Natural killer cell (primary cell): Measurements from ENCODE around the gene TRMT61A. TPM values are rescaled to one million over a fixed set of nuclear protein-coding genes. Genes with fewer than 3 reads are reported as not detected.

Experiments used
- ATAC-seq, 3 donors: fragments of 150-1000 bp in 2 of 3; fragments of 200-7000 bp in 1 of 3; cut with Tn5 transposase; 1 replicate in 1 of 3; 2 replicates in 2 of 3; pipeline ENCODE4 v1.10.0; 2021; ENCODE audit warnings: mild to moderate bottlenecking in 2 of 3, moderate library complexity in 2 of 3
- DNase-seq, 2 donors: peaks; one replicate each; pipeline versions ENCODE4 v3.0.0 to v3.0.0-alpha.2; 2013 to 2021; ENCODE audit warnings: mixed read lengths in 1 of 2
- H3K27ac ChIP-seq: one replicate; pipeline ENCODE4 v1.5.1; 2013; ENCODE audit warnings: mild to moderate bottlenecking, low read length
- H3K27me3 ChIP-seq: one replicate; pipeline ENCODE4 v1.6.1; 2013; ENCODE audit warnings: low read length; ENCODE audit not compliant: control insufficient read depth, insufficient read depth
- H3K36me3 ChIP-seq: one replicate; pipeline ENCODE4 v1.6.1; 2013; ENCODE audit warnings: low read length; ENCODE audit not compliant: control insufficient read depth, insufficient read depth
- H3K4me1 ChIP-seq: one replicate; pipeline ENCODE4 v1.6.1; 2013; ENCODE audit warnings: low read length; ENCODE audit not compliant: control insufficient read depth, insufficient read depth
- H3K4me3 ChIP-seq: one replicate; pipeline ENCODE4 v1.5.1; 2013; ENCODE audit warnings: low read length
- H3K9me3 ChIP-seq: one replicate; pipeline ENCODE4 v1.6.1; 2013; ENCODE audit warnings: low read length; ENCODE audit not compliant: control insufficient read depth, insufficient read depth
- H3K27ac Mint-ChIP-seq, 2 donors: one replicate each; pipeline ENCODE4 v1.8.0; 2022; ENCODE audit warnings: mild to moderate bottlenecking in 2 of 2, mixed read lengths in 2 of 2, moderate library complexity in 1 of 2
- H3K27me3 Mint-ChIP-seq, 2 donors: one replicate each; pipeline ENCODE4 v1.8.0; 2022; ENCODE audit warnings: low read depth in 2 of 2, mixed read lengths in 2 of 2
- H3K36me3 Mint-ChIP-seq: one replicate; pipeline ENCODE4 v1.8.0; 2022; ENCODE audit warnings: mixed read lengths
- H3K4me1 Mint-ChIP-seq, 2 donors: one replicate each; pipeline ENCODE4 v1.8.0; 2022; ENCODE audit warnings: mixed read lengths in 2 of 2
- H3K4me3 Mint-ChIP-seq: one replicate; pipeline ENCODE4 v1.8.0; 2022; ENCODE audit warnings: mild to moderate bottlenecking, moderate library complexity, mixed read lengths
- H3K9me3 Mint-ChIP-seq, 2 donors: one replicate each; pipeline ENCODE4 v1.8.0; 2022; ENCODE audit warnings: mixed read lengths in 2 of 2
- WGBS: methylation state at CpG from one replicate; pipeline ENCODE4 v1.1.7; 2013; ENCODE audit warnings: missing lambda C conversion rate; ENCODE audit not compliant: insufficient coverage; 5-methylcytosine and 5-hydroxymethylcytosine counted together
- intact Hi-C: fragments of 100-400 bp; cut with micrococcal nuclease; formaldehyde crosslinking; loops from one replicate; pipeline ENCODE4 v1.14.2; 2022
- total RNA-seq, 4 donors: library from RNA; stranded (reverse); fragments of 120-200 nt in 1 of 4; gene quantifications; one replicate each; pipeline versions ENCODE4 v1.2.3 to v1.2.4, GENCODE V29; 2013 to 2022
- TF ChIP-seq, protein P1 (sequence below): fragments of 200-600 bp; IDR thresholded peaks from one replicate; pipeline ENCODE4 v1.8.0; 2022; ENCODE audit warnings: antibody characterized with exemption

TRMT61A gene
- total RNA-seq = 1 to 10 TPM; 8.1 to 9.4 (median 9.1) TPM
- total RNA-seq (2013) = 6.4 TPM

DNA sequence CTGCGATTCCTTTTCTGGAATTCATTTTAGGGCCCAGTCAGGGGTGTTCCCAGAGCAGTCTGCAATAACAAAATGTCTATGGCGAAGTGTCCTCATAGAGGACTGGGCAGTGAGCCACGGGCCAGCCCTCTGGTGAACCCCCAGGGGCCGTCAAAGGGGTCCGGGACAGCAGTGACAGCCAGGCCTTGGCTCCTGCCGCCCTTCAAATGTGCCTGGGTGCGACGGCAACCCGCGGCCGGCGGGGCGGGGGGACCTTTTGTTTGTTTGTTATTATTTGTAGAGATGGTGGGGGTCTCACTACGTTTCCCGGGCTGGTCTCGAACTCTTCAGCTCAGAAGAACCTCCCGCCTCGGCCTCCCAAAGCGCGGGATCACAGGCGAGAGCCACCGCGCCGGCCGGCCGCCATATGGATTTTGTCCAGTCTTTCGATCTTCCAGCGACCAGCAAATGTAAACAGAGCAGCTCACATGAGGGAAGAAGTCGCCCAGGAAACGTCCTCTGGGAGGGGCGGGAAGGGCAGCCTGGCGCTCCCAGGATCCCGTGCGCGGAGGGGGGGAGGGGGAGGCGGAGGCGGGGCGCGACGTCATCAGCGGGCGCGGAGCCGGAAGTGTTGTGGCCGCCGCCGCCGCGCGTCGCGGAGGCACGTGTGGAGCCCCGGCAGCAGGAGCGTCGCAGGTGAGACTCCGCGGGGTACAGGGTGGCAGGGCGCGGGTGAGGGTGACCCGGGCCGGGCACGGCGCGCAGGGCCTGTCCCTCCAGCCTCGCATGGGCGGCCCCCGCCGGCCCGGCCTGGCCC is at the start of gene TRMT61A:
TSS of gene TRMT61A (plus strand) at position 610 of the 796 bp plus-strand sequence. CDS start 783 bp downstream, outside the sequence.
- intact Hi-C loops = no loop called here
- H3K4me3 ChIP-seq = peak within 1 kb of the TSS; percentile 85
- no peaks in the 10 kb centered on the region for H3K27me3 Mint-ChIP-seq
- H3K27me3 ChIP-seq = no peaks in the 10 kb centered on the region
- peaks cover 21 to 47% of the 10 kb centered on the region in 2 donors for H3K4me1 Mint-ChIP-seq
- 4% methylated on average over 65 of the region's 70 CpGs for WGBS
- peaks cover 48% of the 10 kb centered on the region for H3K4me1 ChIP-seq
- H3K27ac ChIP-seq = peak within 1 kb of the TSS; percentile 88
- no peaks in the 10 kb centered on the region for H3K9me3 ChIP-seq
- ATAC-seq = peak; percentile 86 to 91 (median 90)
- H3K9me3 Mint-ChIP-seq = no peaks in the 10 kb centered on the region
- H3K36me3 ChIP-seq = peaks cover 5% of the 10 kb centered on the region
- peak within 1 kb of the TSS; percentile 67 to 86 for H3K27ac Mint-ChIP-seq
- DNase-seq = peak; percentile 74 to 89
- H3K36me3 Mint-ChIP-seq = no peaks in the 10 kb centered on the region
- TF ChIP-seq, protein P1, sequence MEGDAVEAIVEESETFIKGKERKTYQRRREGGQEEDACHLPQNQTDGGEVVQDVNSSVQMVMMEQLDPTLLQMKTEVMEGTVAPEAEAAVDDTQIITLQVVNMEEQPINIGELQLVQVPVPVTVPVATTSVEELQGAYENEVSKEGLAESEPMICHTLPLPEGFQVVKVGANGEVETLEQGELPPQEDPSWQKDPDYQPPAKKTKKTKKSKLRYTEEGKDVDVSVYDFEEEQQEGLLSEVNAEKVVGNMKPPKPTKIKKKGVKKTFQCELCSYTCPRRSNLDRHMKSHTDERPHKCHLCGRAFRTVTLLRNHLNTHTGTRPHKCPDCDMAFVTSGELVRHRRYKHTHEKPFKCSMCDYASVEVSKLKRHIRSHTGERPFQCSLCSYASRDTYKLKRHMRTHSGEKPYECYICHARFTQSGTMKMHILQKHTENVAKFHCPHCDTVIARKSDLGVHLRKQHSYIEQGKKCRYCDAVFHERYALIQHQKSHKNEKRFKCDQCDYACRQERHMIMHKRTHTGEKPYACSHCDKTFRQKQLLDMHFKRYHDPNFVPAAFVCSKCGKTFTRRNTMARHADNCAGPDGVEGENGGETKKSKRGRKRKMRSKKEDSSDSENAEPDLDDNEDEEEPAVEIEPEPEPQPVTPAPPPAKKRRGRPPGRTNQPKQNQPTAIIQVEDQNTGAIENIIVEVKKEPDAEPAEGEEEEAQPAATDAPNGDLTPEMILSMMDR = no peak
- peak within 1 kb of the TSS; percentile 95 for H3K4me3 Mint-ChIP-seq

DNA sequence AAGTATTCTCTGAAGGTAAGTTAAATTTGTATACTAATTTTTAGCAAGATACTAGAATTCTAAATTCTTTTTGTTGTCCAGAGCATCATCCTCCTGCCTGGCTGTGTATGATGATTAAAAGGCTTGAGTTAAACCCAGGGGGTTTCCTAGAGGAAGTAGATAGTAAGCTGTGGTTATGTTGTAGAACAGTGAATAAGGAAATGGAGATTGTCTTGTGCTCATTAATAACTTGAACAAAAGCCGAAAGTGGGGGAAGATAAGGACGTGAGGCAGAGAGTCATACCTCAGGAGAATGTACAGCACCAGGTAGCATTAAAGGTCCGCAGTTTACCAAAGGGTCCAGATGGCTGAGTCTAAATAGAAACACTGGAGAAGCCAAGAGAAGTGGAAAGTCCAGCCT is 48.4 kb upstream of the TRMT61A start:
- peaks cover 26% of the 10 kb centered on the region for H3K36me3 Mint-ChIP-seq
- no peak overlapping the region for H3K4me3 ChIP-seq
- peak; percentile 72 to 81 (median 77) for ATAC-seq
- H3K36me3 ChIP-seq = peaks cover 50% of the 10 kb centered on the region
- no peaks in the 10 kb centered on the region for H3K9me3 ChIP-seq
- no peak overlapping the region for H3K4me3 Mint-ChIP-seq
- H3K27me3 Mint-ChIP-seq = no peaks in the 10 kb centered on the region
- TF ChIP-seq, protein P1 = no peak
- DNase-seq = peak in 1 of 2 donors; percentile 47
- WGBS = 33% methylated on average over 3 of the region's 3 CpGs
- no peaks in the 10 kb centered on the region for H3K4me1 ChIP-seq
- peak overlapping the region; percentile 47 to 65 for H3K27ac Mint-ChIP-seq
- no peaks in the 10 kb centered on the region for H3K27me3 ChIP-seq
- no peaks in the 10 kb centered on the region for H3K9me3 Mint-ChIP-seq
- peaks cover 7 to 9% of the 10 kb centered on the region in 2 donors for H3K4me1 Mint-ChIP-seq
- intact Hi-C loops = no loop called here
- no peak overlapping the region for H3K27ac ChIP-seq

DNA sequence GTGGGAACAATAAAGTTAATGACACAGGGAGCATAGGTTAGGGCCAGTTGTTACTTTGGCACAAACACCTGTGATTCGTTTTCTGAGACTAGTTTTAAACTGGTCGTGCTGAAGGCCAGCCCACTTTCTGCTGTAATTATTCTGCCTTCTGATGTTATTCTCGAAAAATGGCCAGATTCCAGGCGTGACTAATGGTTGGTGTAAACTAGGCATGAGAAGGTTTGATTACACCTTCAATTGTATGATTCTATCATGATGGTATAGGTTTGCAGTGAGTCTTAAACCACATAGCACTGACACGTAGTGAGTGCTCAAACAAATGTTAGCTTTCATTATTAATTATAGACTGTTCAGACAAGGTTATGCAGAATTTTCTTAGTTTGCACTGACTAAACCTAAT is 45.4 kb upstream of the TRMT61A start:
- Histone ChIP-seq H3K27ac (no peak overlapping the region), H3K9me3 (no peaks in the 10 kb centered on the region), H3K36me3 (peaks cover 39% of the 10 kb centered on the region), H3K27me3 (no peaks in the 10 kb centered on the region), H3K4me3 (no peak overlapping the region), H3K4me1 (no peaks in the 10 kb centered on the region)
- DNase-seq = no peak
- Mint-ChIP-seq H3K27me3 (no peaks in the 10 kb centered on the region), H3K9me3 (no peaks in the 10 kb centered on the region), H3K4me3 (no peak overlapping the region), H3K27ac (no peak overlapping the region), H3K4me1 (peaks cover 7 to 9% of the 10 kb centered on the region in 2 donors), H3K36me3 (peaks cover 26% of the 10 kb centered on the region)
- TF ChIP-seq, protein P1 = no peak
- ATAC-seq = no peak
- intact Hi-C loops = no loop called here
- over 99% methylated on average over 5 of the region's 5 CpGs for WGBS
